Parathyroid adenoma (tissue), 2 donors: ENCODE data around the gene PRPF40B.
"Not testable (repeated sequence)": the region's sequence is repeated elsewhere in the genome, so short reads cannot be mapped to it uniquely, and the experiment has no call there.

Source experiments
- H2AFZ ChIP-seq: fragments of 300-600 bp; sonication (generic); one replicate; pipeline ENCODE4 v1.7.0; 2017; ENCODE audit warnings: antibody characterized with exemption, mild to moderate bottlenecking
- H3K27ac ChIP-seq: fragments of 300-600 bp; sonication (generic); one replicate; pipeline ENCODE4 v1.7.0; 2017
- H3K27me3 ChIP-seq: fragments of 300-600 bp; sonication (generic); one replicate; pipeline ENCODE4 v1.7.0; 2017; ENCODE audit warnings: low read length; ENCODE audit not compliant: control insufficient read depth, insufficient read depth
- H3K36me3 ChIP-seq: fragments of 300-600 bp; sonication (generic); one replicate; pipeline ENCODE4 v1.7.0; 2017; ENCODE audit warnings: low read length; ENCODE audit not compliant: control insufficient read depth, insufficient read depth
- H3K4me1 ChIP-seq: fragments of 300-600 bp; sonication (generic); one replicate; pipeline ENCODE4 v1.7.0; 2017; ENCODE audit warnings: control low read depth
- H3K4me2 ChIP-seq: fragments of 300-600 bp; sonication (generic); one replicate; pipeline ENCODE4 v1.7.0; 2017; ENCODE audit warnings: low read length
- H3K4me3 ChIP-seq: fragments of 300-600 bp; sonication (generic); one replicate; pipeline ENCODE4 v1.7.0; 2017; ENCODE audit warnings: low read depth, low read length
- H3K79me2 ChIP-seq: fragments of 300-600 bp; sonication (generic); one replicate; pipeline ENCODE4 v1.7.0; 2017; ENCODE audit warnings: control low read depth
- H3K9ac ChIP-seq: fragments of 300-600 bp; sonication (generic); one replicate; pipeline ENCODE4 v1.7.0; 2017; ENCODE audit warnings: mild to moderate bottlenecking
- H3K9me3 ChIP-seq: fragments of 300-600 bp; sonication (generic); one replicate; pipeline ENCODE4 v1.7.0; 2017; ENCODE audit warnings: low read length; ENCODE audit not compliant: control insufficient read depth
- CTCF ChIP-seq: fragments of 300-600 bp; sonication (generic); IDR thresholded peaks from one replicate; pipeline ENCODE4 v1.7.0; 2017; ENCODE audit warnings: antibody characterized with exemption, mild to moderate bottlenecking
- donor health status: primary hyperparathyroidism.

The PRPF40B gene

DNA sequence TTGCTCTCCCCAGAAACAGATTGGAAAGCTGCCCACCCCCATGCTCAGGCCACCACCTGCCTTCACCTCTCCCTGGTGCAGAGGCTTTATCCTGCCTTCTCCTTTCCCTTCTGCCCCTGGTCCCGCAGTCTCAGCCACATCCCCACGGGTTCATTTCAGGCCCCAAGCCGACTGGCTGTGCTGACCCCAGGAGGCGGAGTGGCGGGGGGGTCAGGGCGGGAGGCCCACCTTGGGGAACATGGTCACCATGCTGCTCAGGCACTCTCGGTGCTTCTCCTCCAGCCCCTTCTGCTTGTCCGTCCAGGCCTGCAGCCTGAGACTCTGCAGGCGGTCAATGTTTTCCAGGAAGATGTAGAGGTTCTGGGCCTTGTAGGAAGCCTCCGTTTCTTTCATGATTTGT is 24.8 kb upstream of the PRPF40B start:
- Histone ChIP-seq H3K4me3 (no peak overlapping the region), H3K79me2 (no peaks in the 10 kb centered on the region), H3K4me2 (no peak overlapping the region), H2AFZ (no peak overlapping the region), H3K4me1 (no peaks in the 10 kb centered on the region), H3K27ac (no peak overlapping the region), H3K27me3 (no peaks in the 10 kb centered on the region), H3K9ac (no peak overlapping the region), H3K9me3 (no peaks in the 10 kb centered on the region), H3K36me3 (no peaks in the 10 kb centered on the region)
- TF ChIP-seq CTCF: no peak

DNA sequence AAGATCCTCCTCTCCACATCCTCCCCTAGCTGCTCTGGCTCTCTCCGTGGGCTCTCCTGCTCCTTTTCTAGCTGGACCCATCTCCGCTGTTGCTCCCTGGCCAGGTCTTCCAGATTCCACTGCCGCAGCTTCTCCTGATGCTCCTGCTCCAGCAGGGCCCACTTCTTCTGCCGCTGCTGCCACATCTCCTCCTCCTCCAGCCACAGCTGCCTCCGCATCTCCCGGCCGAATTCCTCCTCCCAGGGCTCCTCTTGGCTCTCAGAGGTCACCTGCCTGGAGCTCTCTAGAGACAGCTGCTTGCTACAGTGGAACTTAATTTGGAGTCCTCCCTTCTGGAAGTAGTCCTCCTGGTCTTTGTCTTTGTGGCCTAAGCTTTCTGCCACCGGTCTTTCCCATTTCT is 23.4 kb upstream of the PRPF40B start:
- H2AFZ ChIP-seq: no peak overlapping the region
- no peak overlapping the region for H3K4me2 ChIP-seq
- H3K27me3 ChIP-seq: no peaks in the 10 kb centered on the region
- no peak for TF ChIP-seq CTCF
- no peak overlapping the region for H3K9ac ChIP-seq
- H3K9me3 ChIP-seq: no peaks in the 10 kb centered on the region
- H3K4me3 ChIP-seq: no peak overlapping the region
- H3K4me1 ChIP-seq: no peaks in the 10 kb centered on the region
- no peak overlapping the region for H3K27ac ChIP-seq
- H3K79me2 ChIP-seq: no peaks in the 10 kb centered on the region
- H3K36me3 ChIP-seq: no peaks in the 10 kb centered on the region

- no peak for TF ChIP-seq CTCF
- H3K4me2 ChIP-seq: no peak overlapping the region
- H3K79me2 ChIP-seq: no peaks in the 10 kb centered on the region
These were observed 19.6 kb upstream of the PRPF40B start for GRCh38 chr12:49603721-49604120.

GRCh38 chr12:49604856-49605255 is 18.5 kb upstream of the PRPF40B start:
- no peak for TF ChIP-seq CTCF
- Histone ChIP-seq H2AFZ (no peak overlapping the region), H3K9ac (no peak overlapping the region), H3K4me3 (no peak overlapping the region), H3K4me2 (no peak overlapping the region), H3K36me3 (no peaks in the 10 kb centered on the region), H3K27me3 (no peaks in the 10 kb centered on the region), H3K79me2 (no peaks in the 10 kb centered on the region), H3K27ac (no peak overlapping the region), H3K4me1 (no peaks in the 10 kb centered on the region), H3K9me3 (no peaks in the 10 kb centered on the region)

More at GRCh38 chr12:49603721-49604120, 19.6 kb upstream of the PRPF40B start:
- no peaks in the 10 kb centered on the region for H3K36me3 ChIP-seq
- H3K9ac ChIP-seq: no peak overlapping the region
- H3K27me3 ChIP-seq: no peaks in the 10 kb centered on the region
- no peak overlapping the region for H3K27ac ChIP-seq
- H3K9me3 ChIP-seq: no peaks in the 10 kb centered on the region
- no peaks in the 10 kb centered on the region for H3K4me1 ChIP-seq
- H2AFZ ChIP-seq: no peak overlapping the region
- H3K4me3 ChIP-seq: no peak overlapping the region

DNA sequence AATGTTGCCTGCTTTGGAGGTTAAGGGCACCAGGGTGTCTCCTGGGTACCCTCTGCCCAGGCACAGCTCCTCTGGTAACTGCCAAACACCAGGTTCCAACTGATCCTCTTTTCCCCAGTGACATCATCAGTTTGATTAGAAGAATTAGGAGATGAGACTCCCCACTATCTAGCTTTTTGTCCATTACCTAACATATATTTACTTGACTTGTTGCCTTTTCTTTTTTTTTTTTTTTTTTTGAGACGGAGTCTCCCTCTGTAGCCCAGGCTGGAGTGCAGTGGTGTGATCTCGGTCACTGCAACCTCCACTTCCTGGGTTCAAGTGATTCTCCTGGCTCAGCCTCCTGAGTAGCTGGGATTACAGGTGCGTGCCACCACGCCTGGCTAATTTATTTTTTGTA is 17.8 kb upstream of the PRPF40B start, which contains the start of gene FAM186B:
FAM186B (minus strand) TSS at position 101 of the 400 bp plus-strand sequence. CDS start 162 bp downstream, outside the sequence.
- not testable (repeated sequence) for H3K36me3 ChIP-seq, H2AFZ ChIP-seq, H3K9me3 ChIP-seq, H3K27me3 ChIP-seq, H3K79me2 ChIP-seq, H3K4me3 ChIP-seq, H3K4me2 ChIP-seq, H3K4me1 ChIP-seq, H3K9ac ChIP-seq, H3K27ac ChIP-seq
